CD14-positive monocyte (primary cell): ENCODE results near the gene ADAMTS3. TPM values are rescaled to one million over a fixed set of nuclear protein-coding genes. Genes with fewer than 3 reads are reported as not detected.

Source experiments
- DNase-seq, 3 donors: peaks; one replicate each; pipeline ENCODE4 v3.0.0-alpha.2; 2011 to 2022
- H2AFZ ChIP-seq: 2 replicates; pipeline ENCODE4 v1.6.0; 2012; ENCODE audit warnings: mild to moderate bottlenecking, low read depth, low read length, inconsistent platforms; ENCODE audit not compliant: insufficient read depth, poor library complexity, severe bottlenecking
- H3K27ac ChIP-seq, 2 donors: 1 replicate in 1 of 2; 2 replicates in 1 of 2; pipeline ENCODE4 v1.5.1; 2012 to 2013; ENCODE audit warnings: low read length in 2 of 2, control low read depth in 1 of 2, inconsistent platforms in 1 of 2, low read depth in 1 of 2, mild to moderate bottlenecking in 1 of 2
- H3K27me3 ChIP-seq, 2 donors: one replicate each; pipeline versions ENCODE4 v1.6.0 to v1.6.1; 2011 to 2013; ENCODE audit warnings: low read length in 2 of 2; ENCODE audit not compliant: control insufficient read depth in 2 of 2, insufficient read depth in 2 of 2
- H3K36me3 ChIP-seq, 2 donors: replicated peaks in 1 of 2; 1 replicate in 1 of 2; 2 replicates in 1 of 2; pipeline versions ENCODE4 v1.5.1 to v1.6.1; 2012 to 2013; ENCODE audit warnings: low read length in 2 of 2, control low read depth in 1 of 2, inconsistent platforms in 1 of 2, mild to moderate bottlenecking in 1 of 2; ENCODE audit not compliant: insufficient read depth in 2 of 2, control insufficient read depth in 1 of 2
- H3K4me1 ChIP-seq, 2 donors: 1 replicate in 1 of 2; 2 replicates in 1 of 2; pipeline versions ENCODE4 v1.5.1 to v1.6.1; 2012 to 2013; ENCODE audit warnings: low read length in 2 of 2, control low read depth in 1 of 2, inconsistent platforms in 1 of 2, mild to moderate bottlenecking in 1 of 2, moderate library complexity in 1 of 2; ENCODE audit not compliant: insufficient read depth in 2 of 2, control insufficient read depth in 1 of 2
- H3K4me2 ChIP-seq: replicated peaks from 2 replicates; pipeline ENCODE3; 2012; ENCODE audit warnings: low read length, moderate library complexity, mild to moderate bottlenecking; ENCODE audit not compliant: poor library complexity, severe bottlenecking; ENCODE audit errors: extremely low read depth
- H3K4me3 ChIP-seq, 3 experiments: fragments of 200-600 bp in 1 of 3; sonication (generic) in 1 of 3; replicated peaks in 1 of 3; 1 replicate in 2 of 3; 2 replicates in 1 of 3; pipeline ENCODE4 v1.5.1; 2011 to 2013; ENCODE audit warnings: low read length in 3 of 3, mild to moderate bottlenecking in 3 of 3, control low read depth in 2 of 3, low read depth in 2 of 3, inconsistent platforms in 1 of 3, moderate library complexity in 1 of 3
- H3K79me2 ChIP-seq: 2 replicates; pipeline ENCODE4 v1.6.0; 2012; ENCODE audit warnings: mild to moderate bottlenecking, control low read depth, inconsistent platforms, low read length, moderate library complexity; ENCODE audit not compliant: insufficient read depth
- H3K9ac ChIP-seq: 2 replicates; pipeline ENCODE4 v1.6.0; 2017; ENCODE audit warnings: low read length, mild to moderate bottlenecking; ENCODE audit not compliant: insufficient read depth, poor library complexity, severe bottlenecking
- H3K9me3 ChIP-seq, 2 donors: replicated peaks in 1 of 2; 1 replicate in 1 of 2; 2 replicates in 1 of 2; pipeline versions ENCODE4 v1.5.1 to v1.6.1; 2012 to 2013; ENCODE audit warnings: low read length in 2 of 2, control low read depth in 1 of 2; ENCODE audit not compliant: control insufficient read depth in 1 of 2, insufficient read depth in 1 of 2
- H4K20me1 ChIP-seq: 2 replicates; pipeline ENCODE4 v1.6.0; 2012; ENCODE audit warnings: mild to moderate bottlenecking, low read length, control low read depth, moderate library complexity; ENCODE audit not compliant: insufficient read depth
- H3K27ac Mint-ChIP-seq, 7 donors: one replicate each; pipeline ENCODE4 v1.8.0; 2020; ENCODE audit warnings: mild to moderate bottlenecking in 7 of 7, mixed read lengths in 7 of 7, moderate library complexity in 6 of 7, inconsistent platforms in 2 of 7
- H3K27me3 Mint-ChIP-seq, 3 donors: one replicate each; pipeline ENCODE4 v1.8.0; 2021 to 2022; ENCODE audit warnings: low read depth in 3 of 3, mild to moderate bottlenecking in 3 of 3, mixed read lengths in 3 of 3, moderate library complexity in 3 of 3, inconsistent platforms in 1 of 3
- H3K36me3 Mint-ChIP-seq, 2 donors: one replicate each; pipeline ENCODE4 v1.8.0; 2020; ENCODE audit warnings: mixed read lengths in 2 of 2, inconsistent platforms in 1 of 2, mild to moderate bottlenecking in 1 of 2
- H3K4me1 Mint-ChIP-seq: one replicate; pipeline ENCODE4 v1.8.0; 2020; ENCODE audit warnings: mild to moderate bottlenecking, mixed read lengths
- H3K4me3 Mint-ChIP-seq, 2 donors: one replicate each; pipeline ENCODE4 v1.8.0; 2020; ENCODE audit warnings: mild to moderate bottlenecking in 2 of 2, mixed read lengths in 2 of 2, moderate library complexity in 1 of 2
- H3K9me3 Mint-ChIP-seq, 7 donors: one replicate each; pipeline ENCODE4 v1.8.0; 2020 to 2022; ENCODE audit warnings: mixed read lengths in 7 of 7, mild to moderate bottlenecking in 6 of 7, moderate library complexity in 6 of 7, inconsistent platforms in 2 of 7
- CTCF ChIP-seq: fragments of 200-600 bp; IDR thresholded peaks from one replicate; pipeline ENCODE4 v1.8.0; 2022; ENCODE audit warnings: antibody characterized with exemption, mild to moderate bottlenecking
- WGBS: methylation state at CpG from one replicate; pipeline ENCODE4 v1.1.5; 2013; ENCODE audit warnings: missing lambda C conversion rate; ENCODE audit not compliant: insufficient coverage; 5-methylcytosine and 5-hydroxymethylcytosine counted together
- intact Hi-C, 2 donors: fragments of 100-400 bp; cut with micrococcal nuclease; formaldehyde crosslinking; loops; one replicate each; pipeline versions ENCODE4 v1.15.0 to v1.15.1; 2023
- polyA plus RNA-seq, 3 donors: library from polyadenylated mRNA; depleted of rRNA in 1 of 3; unstranded in 2 of 3; stranded (reverse) in 1 of 3; fragments of 300-500 nt in 2 of 3; fragments of >200 nt in 1 of 3; fragmentation: Illumina TruSeq in 2 of 3; gene quantifications; 1 replicate in 2 of 3; 2 replicates in 1 of 3; pipeline ENCODE4 v1.2.3, GENCODE V29; 2012 to 2021

ADAMTS3 gene
- polyA plus RNA-seq, 3 donors: not detected

GRCh38 chr4:72567821-72568675 is 973 bp downstream of the ADAMTS3 start:
- H3K9ac ChIP-seq: no peak overlapping the region
- peaks cover 17 to 44% of the 10 kb centered on the region in 2 donors for H3K27me3 ChIP-seq

GRCh38 chr4:72567036-72567435 is 2.0 kb downstream of the ADAMTS3 start:
- H3K9ac ChIP-seq: no peak overlapping the region
- no peaks in the 10 kb centered on the region for H3K36me3 ChIP-seq
- DNase-seq: no peak
- no peaks in the 10 kb centered on the region for H3K9me3 ChIP-seq
- H3K4me3 ChIP-seq: no peak overlapping the region
- peak overlapping the region; percentile 1 for H3K4me2 ChIP-seq
- TF ChIP-seq CTCF: no peak
- no peak overlapping the region for H2AFZ ChIP-seq
- H3K79me2 ChIP-seq: no peaks in the 10 kb centered on the region
- Mint-ChIP-seq H3K4me3 (peak overlapping the region in 1 of 2 donors; percentile 90), H3K36me3 (peaks cover 3 to 7% of the 10 kb centered on the region in 2 donors), H3K4me1 (peaks cover 28% of the 10 kb centered on the region), H3K9me3 (peaks cover 0 to 16% (median 3%) of the 10 kb centered on the region in 7 donors), H3K27ac (no peak overlapping the region), H3K27me3 (peaks cover 33 to 42% (median 36%) of the 10 kb centered on the region in 3 donors)
- H3K27me3 ChIP-seq: peaks cover 17 to 44% of the 10 kb centered on the region in 2 donors
- no peaks in the 10 kb centered on the region for H4K20me1 ChIP-seq
- peaks cover 18 to 19% of the 10 kb centered on the region in 2 donors for H3K4me1 ChIP-seq
- no peak overlapping the region for H3K27ac ChIP-seq
- WGBS: no CpG with 5 or more reads among the region's 1 CpG
- intact Hi-C loops: no loop called here

More at GRCh38 chr4:72567821-72568675, 973 bp downstream of the ADAMTS3 start:
- Histone ChIP-seq H3K9me3 (no peaks in the 10 kb centered on the region), H2AFZ (peak overlapping the region; percentile 44), H3K4me2 (peak overlapping the region; percentile 65), H3K27ac (no peak overlapping the region), H3K4me1 (peaks cover 18 to 19% of the 10 kb centered on the region in 2 donors), H4K20me1 (no peaks in the 10 kb centered on the region), H3K4me3 (peak overlapping the region in 1 of 3 experiments; percentile 54), H3K36me3 (no peaks in the 10 kb centered on the region), H3K79me2 (no peaks in the 10 kb centered on the region)
- H3K4me1 Mint-ChIP-seq: peaks cover 28% of the 10 kb centered on the region
- WGBS: 3% methylated on average over 23 of the region's 41 CpGs
- H3K36me3 Mint-ChIP-seq: peaks cover 3 to 7% of the 10 kb centered on the region in 2 donors
- intact Hi-C loops: no loop called here
- H3K27me3 Mint-ChIP-seq: peaks cover 33 to 42% (median 36%) of the 10 kb centered on the region in 3 donors
- H3K9me3 Mint-ChIP-seq: peaks cover 0 to 16% (median 3%) of the 10 kb centered on the region in 7 donors
- no peak for TF ChIP-seq CTCF
- peak; percentile 13 to 34 (median 22) for DNase-seq
- H3K27ac Mint-ChIP-seq: peak overlapping the region in 1 of 7 donors; percentile 0
- peak overlapping the region; percentile 72 to 90 for H3K4me3 Mint-ChIP-seq
